ENCODE results near the gene PCYT1A.
"Not testable (repeated sequence)": the region's sequence is repeated elsewhere in the genome, so short reads cannot be mapped to it uniquely, and the experiment has no call there.

GRCh38 chr3:196244166-196244565 is 43.4 kb downstream of the PCYT1A start:
- not testable (repeated sequence) for TF ChIP-seq ESRRA (CRISPR knock-in tag; IDR thresholded peaks at IDR 0.05; ENCODE audit: borderline replicate concordance); ATF3 (CRISPR knock-in tag; conservative IDR thresholded peaks at IDR 0.05)
